Measurements from ENCODE around the gene IQCC. TPM values are rescaled to one million over a fixed set of nuclear protein-coding genes. Genes with fewer than 3 reads are reported as not detected.

Gene IQCC
- total RNA-seq, 1 donor = 0.52 TPM

- peaks cover 82% of the 10 kb centered on the region for H3K4me1 ChIP-seq (ENCODE audit: insufficient read depth, low read length)
- no peak overlapping the region for H3K4me3 ChIP-seq (ENCODE audit: low read length)
- no peaks in the 10 kb centered on the region for H3K27me3 ChIP-seq (ENCODE audit: insufficient read depth, low read length)
- H3K9me3 ChIP-seq (ENCODE audit: low read depth, low read length) = no peaks in the 10 kb centered on the region
These were observed 49.9 kb downstream of the IQCC start for GRCh38 chr1:32255072-32256071.

GRCh38 chr1:32256473-32257226 is 51.2 kb downstream of the IQCC start:
- peaks cover 73% of the 10 kb centered on the region for H3K4me1 ChIP-seq (ENCODE audit: insufficient read depth, low read length)
- H3K9me3 ChIP-seq (ENCODE audit: low read depth, low read length) = no peaks in the 10 kb centered on the region
- H3K27me3 ChIP-seq (ENCODE audit: insufficient read depth, low read length) = no peaks in the 10 kb centered on the region
- H3K4me3 ChIP-seq (ENCODE audit: low read length) = peak overlapping the region; percentile 8

- H3K27me3 ChIP-seq (ENCODE audit: insufficient read depth, low read length) = no peaks in the 10 kb centered on the region
- H3K4me3 ChIP-seq (ENCODE audit: low read length) = no peak overlapping the region
- H3K9me3 ChIP-seq (ENCODE audit: low read depth, low read length) = no peaks in the 10 kb centered on the region
- peaks cover 68% of the 10 kb centered on the region for H3K4me1 ChIP-seq (ENCODE audit: insufficient read depth, low read length)
These were observed 51.7 kb downstream of the IQCC start for GRCh38 chr1:32257227-32257508.

Other genes with a start within 250 kb of the IQCC start
- gene KHDRBS1, start 191.8 kb upstream of the IQCC start, total RNA-seq = 54.7 TPM
- gene TMEM39B, start 132.7 kb upstream of the IQCC start, total RNA-seq = 2.9 TPM
- 46.9 TPM for gene KPNA6, start 97.6 kb upstream of the IQCC start, total RNA-seq
- gene TXLNA, start 26.0 kb upstream of the IQCC start, total RNA-seq = 10.5 TPM
- gene CCDC28B, start 5.1 kb upstream of the IQCC start, total RNA-seq = 3.7 TPM
- not detected for gene DCDC2B, start 3.4 kb downstream of the IQCC start, total RNA-seq
- gene TMEM234, start 16.7 kb downstream of the IQCC start, total RNA-seq = 6.6 TPM
- 122 TPM for gene EIF3I, start 16.7 kb downstream of the IQCC start, total RNA-seq
- gene FAM167B, start 41.6 kb downstream of the IQCC start, total RNA-seq = not detected
- gene LCK, start 45.6 kb downstream of the IQCC start, total RNA-seq = 112 TPM
- gene HDAC1, start 86.4 kb downstream of the IQCC start, total RNA-seq = 58.8 TPM
- 39.9 TPM for gene MARCKSL1, start 130.6 kb downstream of the IQCC start, total RNA-seq
- 11.5 TPM for gene FAM229A, start 156.8 kb downstream of the IQCC start, total RNA-seq
- not detected for gene TSSK3, start 156.9 kb downstream of the IQCC start, total RNA-seq
- gene BSDC1, start 188.8 kb downstream of the IQCC start, total RNA-seq = 134 TPM